HL-60 (cell line): ENCODE results near the gene PDCD4.

Experiments used
- DNase-seq, 2 experiments: peaks; one replicate each; pipeline ENCODE4 v3.0.0-alpha.2; 2010 to 2020; ENCODE audit warnings: low read depth in 1 of 2, low spot score in 1 of 2
- H3K27ac ChIP-seq: fragments of 250-450 bp; sonication (Bioruptor Pico); replicated peaks from 2 replicates; pipeline ENCODE4 v1.5.1; 2020; ENCODE audit warnings: mild to moderate bottlenecking, moderate library complexity
- H3K27me3 ChIP-seq: fragments of 250-450 bp; sonication (Bioruptor Pico); 2 replicates; pipeline ENCODE4 v1.5.1; 2021; ENCODE audit warnings: mild to moderate bottlenecking, moderate library complexity; ENCODE audit not compliant: insufficient read depth, poor library complexity, severe bottlenecking
- H3K4me3 ChIP-seq: replicated peaks from 2 replicates; pipeline ENCODE4 v1.5.1; 2011; ENCODE audit warnings: mild to moderate bottlenecking, control low read depth, low read length; ENCODE audit not compliant: insufficient read depth
- GABPA ChIP-seq: IDR thresholded peaks from 2 replicates; pipeline ENCODE4 v1.6.1; 2012; ENCODE audit warnings: low read depth
- POLR2AphosphoS5 ChIP-seq: IDR thresholded peaks from 2 replicates; pipeline ENCODE4 v1.6.1; 2012; ENCODE audit warnings: low read depth
- SPI1 ChIP-seq: IDR thresholded peaks from 2 replicates; pipeline ENCODE4 v1.6.1; 2012; ENCODE audit warnings: low read depth, mild to moderate bottlenecking, borderline replicate concordance
- TF ChIP-seq, protein P1 (sequence below): IDR thresholded peaks from one replicate; pipeline ENCODE4 v1.5.1; 2011; ENCODE audit warnings: low read length, control low read depth, inconsistent platforms; ENCODE audit not compliant: insufficient read depth
- TF ChIP-seq, protein P2 (sequence below): IDR thresholded peaks from 2 replicates; pipeline ENCODE4 v1.6.1; 2012; ENCODE audit warnings: low read depth; ENCODE audit not compliant: insufficient replicate concordance

PDCD4 gene

DNA sequence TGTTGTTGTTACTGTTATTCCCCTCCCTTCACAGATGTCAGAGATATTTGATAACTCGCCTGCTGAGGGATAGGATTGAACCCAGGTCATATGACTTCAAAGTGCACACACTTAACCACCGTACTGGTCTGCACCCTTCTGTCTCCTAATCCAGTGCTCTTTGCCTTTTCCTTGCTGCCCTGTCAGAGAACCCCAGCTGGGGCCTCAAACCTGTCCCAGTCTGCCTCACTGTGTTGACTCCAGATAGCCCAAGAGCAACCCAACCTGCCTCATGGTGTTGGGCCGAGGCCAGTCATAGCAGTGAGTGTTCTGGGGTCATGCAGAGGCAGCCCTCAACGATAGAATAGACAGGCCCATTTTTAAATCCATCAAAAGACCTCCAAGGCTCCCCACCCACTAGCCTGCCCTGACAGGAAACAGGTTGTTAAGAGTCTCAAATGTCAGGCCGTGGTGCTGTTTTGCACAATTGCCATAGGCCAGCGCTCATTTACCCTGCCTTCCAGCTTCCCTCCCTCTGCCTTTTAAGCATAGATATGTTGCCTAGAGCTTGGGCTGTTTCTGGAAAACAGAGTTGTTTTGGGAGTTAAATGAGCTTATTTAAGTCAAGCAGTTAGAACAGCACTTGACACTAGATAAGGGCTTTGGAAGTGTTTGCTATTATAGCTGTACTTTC lies 37.0 kb upstream of the PDCD4 start:
- no peak overlapping the region for H3K27ac ChIP-seq
- TF ChIP-seq SPI1, result no peak
- TF ChIP-seq GABPA, result no peak
- no peak for TF ChIP-seq POLR2AphosphoS5
- TF ChIP-seq, protein P1, sequence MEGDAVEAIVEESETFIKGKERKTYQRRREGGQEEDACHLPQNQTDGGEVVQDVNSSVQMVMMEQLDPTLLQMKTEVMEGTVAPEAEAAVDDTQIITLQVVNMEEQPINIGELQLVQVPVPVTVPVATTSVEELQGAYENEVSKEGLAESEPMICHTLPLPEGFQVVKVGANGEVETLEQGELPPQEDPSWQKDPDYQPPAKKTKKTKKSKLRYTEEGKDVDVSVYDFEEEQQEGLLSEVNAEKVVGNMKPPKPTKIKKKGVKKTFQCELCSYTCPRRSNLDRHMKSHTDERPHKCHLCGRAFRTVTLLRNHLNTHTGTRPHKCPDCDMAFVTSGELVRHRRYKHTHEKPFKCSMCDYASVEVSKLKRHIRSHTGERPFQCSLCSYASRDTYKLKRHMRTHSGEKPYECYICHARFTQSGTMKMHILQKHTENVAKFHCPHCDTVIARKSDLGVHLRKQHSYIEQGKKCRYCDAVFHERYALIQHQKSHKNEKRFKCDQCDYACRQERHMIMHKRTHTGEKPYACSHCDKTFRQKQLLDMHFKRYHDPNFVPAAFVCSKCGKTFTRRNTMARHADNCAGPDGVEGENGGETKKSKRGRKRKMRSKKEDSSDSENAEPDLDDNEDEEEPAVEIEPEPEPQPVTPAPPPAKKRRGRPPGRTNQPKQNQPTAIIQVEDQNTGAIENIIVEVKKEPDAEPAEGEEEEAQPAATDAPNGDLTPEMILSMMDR, result no peak
- TF ChIP-seq, protein P2, sequence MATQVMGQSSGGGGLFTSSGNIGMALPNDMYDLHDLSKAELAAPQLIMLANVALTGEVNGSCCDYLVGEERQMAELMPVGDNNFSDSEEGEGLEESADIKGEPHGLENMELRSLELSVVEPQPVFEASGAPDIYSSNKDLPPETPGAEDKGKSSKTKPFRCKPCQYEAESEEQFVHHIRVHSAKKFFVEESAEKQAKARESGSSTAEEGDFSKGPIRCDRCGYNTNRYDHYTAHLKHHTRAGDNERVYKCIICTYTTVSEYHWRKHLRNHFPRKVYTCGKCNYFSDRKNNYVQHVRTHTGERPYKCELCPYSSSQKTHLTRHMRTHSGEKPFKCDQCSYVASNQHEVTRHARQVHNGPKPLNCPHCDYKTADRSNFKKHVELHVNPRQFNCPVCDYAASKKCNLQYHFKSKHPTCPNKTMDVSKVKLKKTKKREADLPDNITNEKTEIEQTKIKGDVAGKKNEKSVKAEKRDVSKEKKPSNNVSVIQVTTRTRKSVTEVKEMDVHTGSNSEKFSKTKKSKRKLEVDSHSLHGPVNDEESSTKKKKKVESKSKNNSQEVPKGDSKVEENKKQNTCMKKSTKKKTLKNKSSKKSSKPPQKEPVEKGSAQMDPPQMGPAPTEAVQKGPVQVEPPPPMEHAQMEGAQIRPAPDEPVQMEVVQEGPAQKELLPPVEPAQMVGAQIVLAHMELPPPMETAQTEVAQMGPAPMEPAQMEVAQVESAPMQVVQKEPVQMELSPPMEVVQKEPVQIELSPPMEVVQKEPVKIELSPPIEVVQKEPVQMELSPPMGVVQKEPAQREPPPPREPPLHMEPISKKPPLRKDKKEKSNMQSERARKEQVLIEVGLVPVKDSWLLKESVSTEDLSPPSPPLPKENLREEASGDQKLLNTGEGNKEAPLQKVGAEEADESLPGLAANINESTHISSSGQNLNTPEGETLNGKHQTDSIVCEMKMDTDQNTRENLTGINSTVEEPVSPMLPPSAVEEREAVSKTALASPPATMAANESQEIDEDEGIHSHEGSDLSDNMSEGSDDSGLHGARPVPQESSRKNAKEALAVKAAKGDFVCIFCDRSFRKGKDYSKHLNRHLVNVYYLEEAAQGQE, result no peak
- no peak overlapping the region for H3K4me3 ChIP-seq
- H3K27me3 ChIP-seq, result no peaks in the 10 kb centered on the region
- no peak for DNase-seq

DNA sequence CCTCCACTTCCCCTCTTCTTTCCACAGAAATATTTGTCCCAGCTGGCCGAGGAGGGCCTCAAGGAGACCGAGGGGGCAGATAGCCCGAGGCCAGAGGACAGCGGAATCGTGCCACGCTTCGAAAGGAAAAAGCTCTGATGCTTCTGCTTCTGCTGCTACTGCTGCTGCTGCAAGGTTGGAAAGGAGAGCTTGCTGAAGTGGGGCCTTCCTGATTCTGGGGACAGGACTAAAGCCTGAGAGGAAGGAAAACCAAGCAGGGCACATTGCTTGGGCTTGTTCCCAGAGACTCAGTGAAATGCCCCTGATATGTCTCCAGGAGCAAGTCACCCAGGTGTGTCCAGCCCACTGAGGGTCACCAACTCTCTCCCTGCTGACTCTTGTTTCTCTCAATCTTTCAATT lies 35.9 kb upstream of the PDCD4 start:
- H3K27ac ChIP-seq, result no peak overlapping the region
- DNase-seq, result no peak

DNA sequence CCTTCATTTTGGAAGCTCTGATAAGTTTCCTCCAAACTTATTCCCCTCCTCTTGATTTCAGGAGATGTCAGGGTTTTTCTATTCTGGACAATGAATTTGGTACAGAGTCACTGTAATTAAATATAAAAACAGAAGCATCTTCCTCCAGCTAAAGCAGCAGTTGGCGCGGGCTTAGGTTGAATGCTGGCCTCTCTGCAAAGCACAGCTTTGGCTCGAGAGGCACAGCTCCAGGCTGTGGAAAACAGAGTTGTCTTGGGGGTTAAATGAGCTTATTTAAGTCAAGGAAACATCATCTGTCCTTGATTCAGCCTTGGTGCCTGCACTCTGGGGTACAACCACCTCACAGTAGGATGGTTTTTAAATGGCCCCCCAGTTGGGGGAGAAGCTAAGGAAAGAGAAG lies 35.0 kb upstream of the PDCD4 start:
- no peak for DNase-seq
- H3K27ac ChIP-seq, result no peak overlapping the region
- H3K4me3 ChIP-seq, result no peak overlapping the region
- H3K27me3 ChIP-seq, result no peaks in the 10 kb centered on the region
- TF ChIP-seq GABPA (no peak), POLR2AphosphoS5 (no peak), SPI1 (no peak)
- TF ChIP-seq, protein P1, result no peak
- TF ChIP-seq, protein P2, result no peak

More for the DNA sequence above, 35.9 kb upstream of the PDCD4 start:
- H3K4me3 ChIP-seq, result no peak overlapping the region
- H3K27me3 ChIP-seq, result no peaks in the 10 kb centered on the region
- TF ChIP-seq GABPA, result no peak

DNA sequence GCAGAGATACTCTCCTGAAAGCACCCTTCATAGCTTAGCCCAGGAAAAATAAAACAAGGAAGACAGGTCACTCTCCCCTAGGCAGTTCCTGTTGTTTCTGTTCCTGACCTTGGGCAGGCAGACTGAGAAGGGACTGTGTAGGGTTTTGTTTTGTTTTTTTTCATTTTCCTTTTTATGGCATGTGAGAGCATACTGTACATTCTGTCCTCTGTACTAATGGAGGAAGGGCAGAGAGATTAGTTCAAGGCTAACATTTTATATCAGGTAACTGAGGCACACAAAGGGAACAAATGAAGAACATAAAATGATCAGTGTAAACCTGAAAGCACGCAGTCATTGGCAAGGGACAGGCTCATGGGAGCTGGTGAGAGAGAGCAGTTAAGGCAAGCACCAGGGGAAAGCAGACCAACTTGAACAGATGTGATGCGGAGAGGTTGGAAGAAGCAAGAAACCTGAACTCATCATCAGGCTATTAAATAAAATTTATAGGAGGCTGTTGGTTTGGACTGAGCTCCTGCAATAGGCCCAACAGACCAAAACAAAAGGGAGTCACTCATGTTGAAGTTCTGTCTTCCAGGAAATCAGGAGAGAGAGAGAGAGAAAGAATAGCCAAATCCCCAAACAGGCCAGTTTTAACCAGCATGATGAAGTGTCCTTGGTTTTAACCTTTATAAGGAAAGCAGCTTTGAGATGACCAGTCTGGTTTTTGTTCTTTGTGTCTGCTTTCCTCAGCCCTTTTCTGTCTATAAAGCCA lies 34.1 kb upstream of the PDCD4 start:
- no peak overlapping the region for H3K27ac ChIP-seq
- TF ChIP-seq, protein P1, result no peak
- no peak for DNase-seq
- no peak overlapping the region for H3K4me3 ChIP-seq
- H3K27me3 ChIP-seq, result no peaks in the 10 kb centered on the region
